Peyer's patch (tissue), 4 donors: ENCODE measurements around the gene PALB2.

ENCODE experiments used
- POLR2A ChIP-seq, 2 donors: fragments of 450-650 bp; IDR thresholded peaks; one replicate each; pipeline ENCODE4 v1.5.1; 2017; ENCODE audit warnings: antibody characterized with exemption in 2 of 2, mild to moderate bottlenecking in 2 of 2, moderate library complexity in 2 of 2
- TF ChIP-seq, protein P1 (sequence below), 6 experiments: fragments of 450-650 bp in 4 of 6; fragments of 200-600 bp in 2 of 6; sonication (generic) in 1 of 6; IDR thresholded peaks; one replicate each; pipeline ENCODE4 v1.5.1; 2017 to 2019; ENCODE audit warnings: antibody characterized with exemption in 6 of 6, mild to moderate bottlenecking in 3 of 6, moderate library complexity in 1 of 6

DNA sequence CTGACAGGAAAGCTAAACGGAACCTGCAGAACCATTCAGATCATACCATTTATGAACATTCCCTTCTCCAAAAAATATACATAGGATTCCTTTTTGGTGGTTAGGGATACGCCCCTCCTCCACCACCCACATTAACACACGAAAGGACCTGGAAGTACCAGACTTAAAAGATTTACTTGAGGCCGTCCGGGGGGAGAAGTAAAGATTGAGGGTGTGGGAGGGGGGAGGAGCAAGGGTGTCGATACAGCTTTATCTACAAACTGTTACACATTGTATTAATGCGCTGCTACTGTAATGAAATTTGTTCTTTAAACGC is 537 bp downstream of the PALB2 start:
- TF ChIP-seq, protein P1, sequence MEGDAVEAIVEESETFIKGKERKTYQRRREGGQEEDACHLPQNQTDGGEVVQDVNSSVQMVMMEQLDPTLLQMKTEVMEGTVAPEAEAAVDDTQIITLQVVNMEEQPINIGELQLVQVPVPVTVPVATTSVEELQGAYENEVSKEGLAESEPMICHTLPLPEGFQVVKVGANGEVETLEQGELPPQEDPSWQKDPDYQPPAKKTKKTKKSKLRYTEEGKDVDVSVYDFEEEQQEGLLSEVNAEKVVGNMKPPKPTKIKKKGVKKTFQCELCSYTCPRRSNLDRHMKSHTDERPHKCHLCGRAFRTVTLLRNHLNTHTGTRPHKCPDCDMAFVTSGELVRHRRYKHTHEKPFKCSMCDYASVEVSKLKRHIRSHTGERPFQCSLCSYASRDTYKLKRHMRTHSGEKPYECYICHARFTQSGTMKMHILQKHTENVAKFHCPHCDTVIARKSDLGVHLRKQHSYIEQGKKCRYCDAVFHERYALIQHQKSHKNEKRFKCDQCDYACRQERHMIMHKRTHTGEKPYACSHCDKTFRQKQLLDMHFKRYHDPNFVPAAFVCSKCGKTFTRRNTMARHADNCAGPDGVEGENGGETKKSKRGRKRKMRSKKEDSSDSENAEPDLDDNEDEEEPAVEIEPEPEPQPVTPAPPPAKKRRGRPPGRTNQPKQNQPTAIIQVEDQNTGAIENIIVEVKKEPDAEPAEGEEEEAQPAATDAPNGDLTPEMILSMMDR (IDR thresholded peaks at IDR 0.05): no peak
- TF ChIP-seq POLR2A (IDR thresholded peaks at IDR 0.05): no peak
